H1 (cell line): Measurements from ENCODE around the gene CAMK2G. TPM values are rescaled to one million over a fixed set of nuclear protein-coding genes. Genes with fewer than 3 reads are reported as not detected.

ENCODE experiments used
- CTCF ChIA-PET: fragments of 300-600 bp; sonication (Branson Sonifier 250); formaldehyde crosslinking; loops from one replicate; lab custom pipeline; 2021; ENCODE audit not compliant: partially characterized antibody; lab: Charles Lee
- POLR2A ChIA-PET: fragments of 300-600 bp; sonication (Branson Sonifier 250); formaldehyde crosslinking; loops from one replicate; lab custom pipeline; 2021; ENCODE audit warnings: inconsistent platforms; ENCODE audit not compliant: partially characterized antibody; lab: Charles Lee
- DNase-seq, 2 experiments: peaks; one replicate each; pipeline versions ENCODE4 v3.0.0 to v3.0.0-alpha.2; 2010 to 2022; ENCODE audit warnings: low spot score in 2 of 2, low read depth in 1 of 2, mixed read lengths in 1 of 2
- FAIRE-seq: peaks from 2 replicates; lab custom pipeline; 2011; peaks lifted over from hg19 to GRCh38; lab: Jason Lieb, UNC
- H2AFZ ChIP-seq: 2 replicates; pipeline ENCODE4 v1.8.1; 2012; ENCODE audit warnings: low read length, inconsistent platforms
- H2AK5ac ChIP-seq: 2 replicates; pipeline ENCODE4 v1.6.1; 2013; ENCODE audit warnings: low read depth, low read length
- H2BK120ac ChIP-seq: replicated peaks from 2 replicates; pipeline ENCODE3; 2013; ENCODE audit warnings: low read depth, low read length, inconsistent platforms
- H2BK12ac ChIP-seq: 2 replicates; pipeline ENCODE4 v1.6.1; 2013; ENCODE audit warnings: low read depth, low read length
- H2BK15ac ChIP-seq: 2 replicates; pipeline ENCODE4 v1.6.1; 2013; ENCODE audit warnings: low read length
- H2BK20ac ChIP-seq: 2 replicates; pipeline ENCODE4 v1.6.1; 2013; ENCODE audit warnings: low read length
- H2BK5ac ChIP-seq: 2 replicates; pipeline ENCODE4 v1.6.1; 2013; ENCODE audit warnings: low read depth, low read length
- H3K14ac ChIP-seq: 2 replicates; pipeline ENCODE4 v1.6.1; 2013; ENCODE audit warnings: inconsistent platforms; ENCODE audit not compliant: insufficient read length
- H3K18ac ChIP-seq: 2 replicates; pipeline ENCODE4 v1.6.1; 2013; ENCODE audit warnings: low read length; ENCODE audit errors: extremely low read depth
- H3K23ac ChIP-seq: 2 replicates; pipeline ENCODE4 v1.6.1; 2013; ENCODE audit warnings: inconsistent platforms; ENCODE audit not compliant: insufficient read length
- H3K23me2 ChIP-seq: 2 replicates; pipeline ENCODE4 v1.6.1; 2013; ENCODE audit warnings: low read depth, low read length
- H3K27ac ChIP-seq: 2 replicates; pipeline ENCODE4 v1.6.1; 2011; ENCODE audit warnings: low read depth, low read length, inconsistent platforms
- H3K27me3 ChIP-seq, 4 experiments: replicated peaks in 1 of 4; 1 replicate in 1 of 4; 2 replicates in 3 of 4; pipeline versions ENCODE4 v1.6.1 to v1.8.1; 2011 to 2013; ENCODE audit warnings: low read length in 3 of 4, mild to moderate bottlenecking in 3 of 4, inconsistent platforms in 2 of 4, mixed read lengths in 2 of 4, moderate library complexity in 1 of 4; ENCODE audit not compliant: control insufficient read depth in 3 of 4, insufficient read depth in 3 of 4; ENCODE audit errors: extremely low read depth in 1 of 4
- H3K36me3 ChIP-seq, 4 experiments: 2 replicates each; pipeline versions ENCODE4 v1.6.1 to v1.8.1; 2011 to 2013; ENCODE audit warnings: mild to moderate bottlenecking in 4 of 4, low read length in 3 of 4, moderate library complexity in 2 of 4, control low read depth in 1 of 4, inconsistent platforms in 1 of 4; ENCODE audit not compliant: insufficient read depth in 4 of 4, control insufficient read depth in 2 of 4
- H3K4ac ChIP-seq: replicated peaks from 2 replicates; pipeline ENCODE3; 2013; ENCODE audit warnings: low read length, low read depth, mixed read lengths, inconsistent platforms; ENCODE audit not compliant: insufficient read length
- H3K4me1 ChIP-seq, 4 experiments: replicated peaks in 1 of 4; 1 replicate in 1 of 4; 2 replicates in 3 of 4; pipeline versions ENCODE4 v1.6.1 to v1.8.1; 2011 to 2013; ENCODE audit warnings: low read length in 3 of 4, inconsistent platforms in 2 of 4, mixed read lengths in 1 of 4; ENCODE audit not compliant: insufficient read depth in 4 of 4, control insufficient read depth in 3 of 4
- H3K4me2 ChIP-seq, 2 experiments: 2 replicates each; pipeline versions ENCODE4 v1.6.1 to v1.8.1; 2011 to 2013; ENCODE audit warnings: low read depth in 2 of 2, low read length in 2 of 2, control low read depth in 1 of 2, inconsistent platforms in 1 of 2, mild to moderate bottlenecking in 1 of 2; ENCODE audit not compliant: insufficient read depth in 1 of 2
- H3K4me3 ChIP-seq, 4 experiments: fragments of 200-600, 300-600 bp in 1 of 4; sonication (generic), shearing (Covaris generic), sonication (Bioruptor Twin) in 1 of 4; 2 replicates each; pipeline versions ENCODE4 v1.5.1 to v1.8.1; 2011 to 2016; ENCODE audit warnings: low read length in 4 of 4, low read depth in 3 of 4, control low read depth in 2 of 4, inconsistent platforms in 2 of 4, mild to moderate bottlenecking in 2 of 4, mixed read lengths in 1 of 4, moderate library complexity in 1 of 4; ENCODE audit not compliant: insufficient read depth in 2 of 4; ENCODE audit errors: extremely low read depth in 1 of 4
- H3K56ac ChIP-seq: replicated peaks from 2 replicates; pipeline ENCODE3; 2013; ENCODE audit warnings: low read depth, mild to moderate bottlenecking, mixed read lengths, low read length, inconsistent platforms; ENCODE audit not compliant: insufficient read length
- H3K79me1 ChIP-seq: 2 replicates; pipeline ENCODE4 v1.6.1; 2013; ENCODE audit warnings: low read depth, low read length, control low read depth
- H3K79me2 ChIP-seq, 2 experiments: 2 replicates each; pipeline versions ENCODE4 v1.6.1 to v1.8.1; 2012 to 2013; ENCODE audit warnings: low read length in 2 of 2, mild to moderate bottlenecking in 2 of 2, inconsistent platforms in 1 of 2; ENCODE audit not compliant: insufficient read depth in 2 of 2, control insufficient read depth in 1 of 2
- H3K9ac ChIP-seq, 4 experiments: replicated peaks in 1 of 4; 1 replicate in 1 of 4; 2 replicates in 3 of 4; pipeline versions ENCODE4 v1.6.1 to v1.8.1; 2011 to 2013; ENCODE audit warnings: low read depth in 3 of 4, low read length in 3 of 4, control low read depth in 2 of 4, mild to moderate bottlenecking in 2 of 4, moderate library complexity in 2 of 4, inconsistent platforms in 1 of 4; ENCODE audit errors: extremely low read depth in 1 of 4
- H3K9me3 ChIP-seq, 2 experiments: 2 replicates each; pipeline versions ENCODE4 v1.6.1 to v1.8.1; 2012 to 2013; ENCODE audit warnings: mild to moderate bottlenecking in 2 of 2, moderate library complexity in 2 of 2, control low read depth in 1 of 2, inconsistent platforms in 1 of 2, low read depth in 1 of 2, low read length in 1 of 2, mixed read lengths in 1 of 2; ENCODE audit not compliant: insufficient read depth in 2 of 2
- H4K20me1 ChIP-seq, 2 experiments: replicated peaks in 1 of 2; 2 replicates each; pipeline versions ENCODE3 to v1.8.1; 2011 to 2013; ENCODE audit warnings: inconsistent platforms in 2 of 2, low read length in 2 of 2, mild to moderate bottlenecking in 1 of 2; ENCODE audit not compliant: insufficient read depth in 2 of 2, control insufficient read depth in 1 of 2
- H4K5ac ChIP-seq: 2 replicates; pipeline ENCODE4 v1.6.1; 2013; ENCODE audit warnings: low read length, low read depth, mixed read lengths, inconsistent platforms; ENCODE audit not compliant: insufficient read length
- H4K8ac ChIP-seq: 2 replicates; pipeline ENCODE4 v1.8.0; 2013; ENCODE audit warnings: mild to moderate bottlenecking, moderate library complexity, low read length, inconsistent platforms; ENCODE audit not compliant: insufficient read depth; ENCODE audit errors: extremely low read depth
- H4K91ac ChIP-seq: replicated peaks from 2 replicates; pipeline ENCODE3; 2013; ENCODE audit warnings: low read length, mixed read lengths, inconsistent platforms; ENCODE audit not compliant: insufficient read length
- CBX8 ChIP-seq: fragments of 300-800, 300-1000 bp; sonication (generic); IDR thresholded peaks from 2 replicates; pipeline ENCODE4 v1.7.1; 2016; ENCODE audit warnings: low read depth, low read length, borderline replicate concordance
- EZH2 ChIP-seq: fragments of 200-600 bp; sonication (generic); IDR thresholded peaks from 2 replicates; pipeline ENCODE4 v1.7.1; 2012; ENCODE audit warnings: low read depth, mild to moderate bottlenecking, moderate library complexity, low read length, inconsistent platforms; ENCODE audit not compliant: severe bottlenecking
- HDAC2 ChIP-seq, 2 experiments: fragments of 300-600 bp in 1 of 2; sonication (generic) in 1 of 2; IDR thresholded peaks; 2 replicates each; pipeline ENCODE4 v1.6.1; 2011 to 2012; ENCODE audit warnings: low read depth in 2 of 2, low read length in 2 of 2, mild to moderate bottlenecking in 2 of 2, moderate library complexity in 2 of 2, borderline replicate concordance in 1 of 2, inconsistent platforms in 1 of 2
- MAFK ChIP-seq: IDR thresholded peaks from 2 replicates; pipeline ENCODE4 v1.6.1; 2012; ENCODE audit warnings: low read depth, mild to moderate bottlenecking, improper control_type of control experiment, low read length
- NRF1 ChIP-seq: IDR thresholded peaks from 2 replicates; pipeline ENCODE4 v1.6.1; 2011; ENCODE audit warnings: mild to moderate bottlenecking, low read depth, low read length, improper control_type of control experiment
- SP1 ChIP-seq: IDR thresholded peaks from 2 replicates; pipeline ENCODE4 v1.6.1; 2011; ENCODE audit warnings: low read depth, low read length
- WGBS, 2 experiments: shearing (Covaris generic) in 1 of 2; methylation state at CpG; one replicate each; pipeline versions ENCODE4 v1.1.6 to v1.1.7; 2013 to 2015; ENCODE audit warnings: low lambda C conversion rate in 2 of 2, mixed read lengths in 2 of 2, inconsistent platforms in 1 of 2, low coverage in 1 of 2, missing lambda C conversion rate in 1 of 2; ENCODE audit not compliant: insufficient replicate concordance in 2 of 2, insufficient coverage in 1 of 2, insufficient read length in 1 of 2; ENCODE audit errors: extremely low coverage in 1 of 2, missing lambda C conversion rate in 1 of 2; 5-methylcytosine and 5-hydroxymethylcytosine counted together
- polyA plus RNA-seq, 7 experiments: library from polyadenylated mRNA; depleted of rRNA in 3 of 7; stranded (reverse) in 5 of 7; unstranded in 2 of 7; fragments of >200 nt in 5 of 7; fragments of 200-250 nt in 2 of 7; gene quantifications; 1 replicate in 5 of 7; 2 replicates in 1 of 7; 4 replicates in 1 of 7; pipeline versions ENCODE4 v1.2.1 to v1.2.3, GENCODE V29; 2011 to 2013; ENCODE audit warnings: missing spikeins in 2 of 7, mixed read lengths in 2 of 7
- total RNA-seq: library from RNA; stranded (reverse); fragmentation: NEBNext Ultra II Directional; extraction: Animal tissue kit (Norgen Biotek cat#: 25700); gene quantifications from 2 replicates; pipeline ENCODE4 v1.2.1, GENCODE V29; 2021
- TF ChIP-seq, protein P1 (sequence below): IDR thresholded peaks from 2 replicates; pipeline ENCODE4 v1.6.1; 2011; ENCODE audit warnings: low read length, improper control_type of control experiment

CAMK2G gene
- total and polyA plus RNA-seq, 2 of the 8 experiments (the other 6 are each of a cell fraction or from before 2014, with no cell fraction given) = 28.9 to 31.7 TPM

DNA sequence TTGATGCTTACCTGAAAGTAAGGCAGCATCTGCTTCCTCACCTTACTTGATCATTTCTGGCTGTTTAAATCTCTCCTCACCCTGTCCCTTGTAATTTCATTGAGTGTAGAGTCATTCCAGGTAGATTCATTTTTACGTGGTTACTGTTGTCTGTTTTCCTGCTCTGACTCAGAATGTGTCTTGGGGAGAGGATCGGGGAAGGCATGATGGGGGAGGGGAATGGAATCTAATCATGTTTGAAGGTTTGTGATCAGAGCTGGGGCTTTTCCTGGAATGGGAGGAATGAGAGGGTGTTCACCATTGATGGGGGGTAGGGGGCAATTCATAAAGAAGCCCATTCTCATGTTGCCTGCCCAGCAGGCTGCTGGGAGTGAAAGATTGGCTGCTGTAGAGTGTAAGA lies 111.4 kb downstream of the CAMK2G start:
- H2BK15ac ChIP-seq = no peak overlapping the region
- H2BK20ac ChIP-seq = no peak overlapping the region
- H2AK5ac ChIP-seq = no peak overlapping the region
- no peak overlapping the region for H3K4me3 ChIP-seq
- H3K9me3 ChIP-seq = no peaks in the 10 kb centered on the region
- H3K27ac ChIP-seq = no peak overlapping the region
- no peaks in the 10 kb centered on the region for H3K79me2 ChIP-seq
- no peaks in the 10 kb centered on the region for H3K4me1 ChIP-seq
- H3K4ac ChIP-seq = no peak overlapping the region
- H3K14ac ChIP-seq = no peak overlapping the region
- H4K20me1 ChIP-seq = no peaks in the 10 kb centered on the region
- H2BK5ac ChIP-seq = no peak overlapping the region
- no peak overlapping the region for H3K9ac ChIP-seq
- H3K23me2 ChIP-seq = no peaks in the 10 kb centered on the region; the same call in 1 of the 2 replicates
- TF ChIP-seq HDAC2 (IDR thresholded peaks at IDR 0.05; ENCODE audit: borderline replicate concordance in 1 of 2, low read depth in 2 of 2, low read length in 2 of 2) (no peak), MAFK (no peak), CBX8 (no peak), SP1 (no peak), NRF1 (no peak), EZH2 (no peak)
- TF ChIP-seq, protein P1, sequence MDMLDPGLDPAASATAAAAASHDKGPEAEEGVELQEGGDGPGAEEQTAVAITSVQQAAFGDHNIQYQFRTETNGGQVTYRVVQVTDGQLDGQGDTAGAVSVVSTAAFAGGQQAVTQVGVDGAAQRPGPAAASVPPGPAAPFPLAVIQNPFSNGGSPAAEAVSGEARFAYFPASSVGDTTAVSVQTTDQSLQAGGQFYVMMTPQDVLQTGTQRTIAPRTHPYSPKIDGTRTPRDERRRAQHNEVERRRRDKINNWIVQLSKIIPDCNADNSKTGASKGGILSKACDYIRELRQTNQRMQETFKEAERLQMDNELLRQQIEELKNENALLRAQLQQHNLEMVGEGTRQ = no peak
- TF ChIP-seq, all 59 proteins: peak for 0
- peaks cover 19 to 62% (median 44%) of the 10 kb centered on the region in 4 experiments for H3K36me3 ChIP-seq
- 0 out of 2 replicates have a peak, but pooled peaks cover 2% of the 10 kb centered on the region for H3K79me1 ChIP-seq
- H3K4me2 ChIP-seq = no peak overlapping the region
- H2BK12ac ChIP-seq = no peak overlapping the region
- H4K91ac ChIP-seq = no peak overlapping the region
- H2BK120ac ChIP-seq = no peak overlapping the region
- no peak overlapping the region for H4K8ac ChIP-seq
- FAIRE-seq = no peak
- no peaks in the 10 kb centered on the region for H3K27me3 ChIP-seq
- ChIA-PET CTCF (interaction anchor here (0.6 to 2.2 kb wide), 5 partner anchors 13 to 233 kb away, joined by 3 to 6 read pairs (median 4); no protein-coding TSS in a partner anchor), POLR2A (interaction anchor here (1.0 to 2.3 kb wide), 4 partner anchors 9 to 22 kb away, joined by 3 to 6 read pairs (median 4); no protein-coding TSS in a partner anchor)
- H2AFZ ChIP-seq = no peak overlapping the region
- no peak overlapping the region for H3K56ac ChIP-seq
- no peak overlapping the region for H4K5ac ChIP-seq
- no peak overlapping the region for H3K23ac ChIP-seq
- no peak overlapping the region for H3K18ac ChIP-seq
- WGBS, 2 experiments = 89% methylated on average over 2 of the region's 2 CpGs; no CpG with 5 or more reads in 1 of the 2 experiments
- DNase-seq = no peak
